GM18858 (cell line): ENCODE data around the gene TRPM3.

Experiments
- ATAC-seq: cut with Tn5 transposase; IDR thresholded peaks from one replicate; pipeline ENCODE4 v1.9.1; 2021; ENCODE audit not compliant: unreplicated experiment

TRPM3 gene

GRCh38 chr9:70830618-70831017 is 290.8 kb downstream of the TRPM3 start:
- ATAC-seq, result no peak

DNA sequence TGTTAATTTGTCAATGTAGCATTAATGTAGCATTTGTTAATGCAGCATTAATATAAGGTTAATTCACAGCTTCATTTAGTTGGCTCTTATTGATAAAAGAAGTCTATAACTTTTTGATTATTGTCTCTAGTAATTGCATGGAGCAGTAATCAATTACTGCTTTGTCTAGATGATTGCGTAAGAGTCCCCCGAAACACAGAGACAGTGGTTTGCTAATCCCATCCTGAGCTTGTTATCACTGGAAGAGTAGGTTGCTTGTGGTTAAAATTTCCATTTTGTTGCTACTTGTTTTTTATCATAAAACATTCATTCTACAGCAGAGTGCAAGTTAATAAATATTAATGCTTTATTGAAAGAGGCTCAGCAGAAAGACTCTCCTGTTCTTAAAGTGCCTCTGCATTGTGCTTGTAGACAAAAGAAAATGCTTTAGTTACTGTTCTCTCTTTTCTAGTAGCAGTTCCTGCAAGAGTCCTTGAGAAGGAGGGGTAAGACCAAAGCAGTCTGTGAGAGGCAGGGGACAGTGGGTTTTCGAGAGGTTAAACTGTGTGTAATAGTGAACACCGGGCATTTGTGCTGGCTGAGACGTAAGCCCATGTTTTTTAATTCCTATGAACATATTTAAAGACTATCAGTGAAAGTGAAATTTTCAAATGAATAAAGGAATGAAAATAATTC is 291.7 kb downstream of the TRPM3 start:
- no peak for ATAC-seq

- no peak for ATAC-seq
These were observed 294.9 kb downstream of the TRPM3 start for GRCh38 chr9:70826562-70826961.

DNA sequence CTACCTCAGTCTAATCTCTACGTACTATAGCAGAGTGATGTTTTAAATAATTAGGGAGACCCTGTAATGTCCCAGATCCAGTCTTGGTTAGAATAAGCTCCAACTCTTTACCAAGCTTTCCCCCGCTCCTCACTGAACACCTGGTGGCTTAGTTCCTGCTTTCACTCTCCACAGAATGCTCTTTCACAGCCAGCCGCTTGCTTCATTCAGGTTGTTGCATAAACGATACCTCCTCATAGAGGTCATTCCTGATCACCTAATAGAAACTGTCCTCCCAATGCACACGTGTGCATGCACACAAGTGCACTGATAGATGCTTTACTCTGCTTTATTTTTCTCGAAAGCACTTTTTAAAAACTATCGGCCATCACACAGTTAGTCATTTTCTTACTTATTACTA is 298.1 kb downstream of the TRPM3 start:
- no peak for ATAC-seq

DNA sequence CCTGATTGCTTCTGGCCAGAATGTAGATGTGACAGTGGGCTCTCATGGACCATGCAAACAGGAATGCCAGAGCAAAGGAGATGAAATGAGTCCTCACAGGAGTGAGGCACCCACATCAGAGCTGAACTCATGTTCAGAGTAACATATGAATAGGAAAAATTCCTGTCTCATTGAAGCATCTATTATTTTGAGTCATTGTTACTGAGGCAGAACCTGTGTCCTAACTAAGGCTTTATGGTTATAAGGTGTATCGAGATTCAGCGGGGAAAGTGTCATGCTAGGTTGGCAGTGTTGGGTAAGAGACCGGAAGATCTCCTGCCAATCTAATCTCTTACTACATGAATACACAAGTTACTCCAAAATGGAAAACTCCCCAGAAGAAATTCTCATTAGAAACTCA is 304.1 kb downstream of the TRPM3 start:
- ATAC-seq, result no peak

GRCh38 chr9:70816891-70817290 is 304.5 kb downstream of the TRPM3 start:
- ATAC-seq, result no peak

- ATAC-seq, result no peak
These were observed 305.1 kb downstream of the TRPM3 start for GRCh38 chr9:70816316-70816715.

DNA sequence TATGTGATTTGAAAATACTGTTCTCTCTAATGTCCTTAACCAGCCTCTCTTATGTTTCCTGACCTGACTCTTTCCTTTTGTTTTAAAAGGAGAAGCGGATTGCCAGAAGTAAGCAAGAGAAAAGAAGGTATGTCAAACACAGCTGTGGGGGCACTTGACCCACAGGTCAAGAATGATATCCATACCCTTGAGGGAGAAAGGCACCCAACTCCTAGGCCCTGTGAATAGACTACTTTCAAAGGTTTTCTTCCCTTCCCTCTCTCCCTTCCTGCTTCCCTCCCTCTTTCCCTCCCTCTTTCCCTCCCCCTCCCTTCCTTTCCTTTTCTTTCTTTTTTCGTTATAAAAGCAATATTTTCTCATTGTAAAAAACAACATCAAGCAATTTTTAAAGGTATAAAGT is 306.8 kb downstream of the TRPM3 start:
- ATAC-seq, result no peak

- ATAC-seq, result no peak
These were observed 308.3 kb downstream of the TRPM3 start for GRCh38 chr9:70813141-70813540.

DNA sequence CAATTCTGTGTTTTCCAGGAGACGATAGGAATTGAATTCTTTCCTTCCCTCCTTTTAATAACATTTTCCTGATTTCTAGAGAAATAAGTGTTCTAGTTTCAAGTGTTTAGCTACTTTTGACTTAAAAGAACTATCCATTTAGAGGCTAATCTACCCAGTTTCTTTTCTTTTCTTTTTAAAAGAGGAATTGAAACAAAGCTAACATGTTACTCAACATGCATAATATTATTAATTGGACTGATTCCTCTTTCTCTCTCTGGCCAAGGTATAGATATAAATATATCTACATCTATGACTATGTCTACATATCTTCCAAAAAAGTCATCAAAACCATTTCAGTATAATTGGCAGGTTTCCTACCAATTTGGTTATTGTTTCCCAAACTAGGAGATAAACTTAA is 309.8 kb downstream of the TRPM3 start:
- peak; percentile 66 for ATAC-seq

DNA sequence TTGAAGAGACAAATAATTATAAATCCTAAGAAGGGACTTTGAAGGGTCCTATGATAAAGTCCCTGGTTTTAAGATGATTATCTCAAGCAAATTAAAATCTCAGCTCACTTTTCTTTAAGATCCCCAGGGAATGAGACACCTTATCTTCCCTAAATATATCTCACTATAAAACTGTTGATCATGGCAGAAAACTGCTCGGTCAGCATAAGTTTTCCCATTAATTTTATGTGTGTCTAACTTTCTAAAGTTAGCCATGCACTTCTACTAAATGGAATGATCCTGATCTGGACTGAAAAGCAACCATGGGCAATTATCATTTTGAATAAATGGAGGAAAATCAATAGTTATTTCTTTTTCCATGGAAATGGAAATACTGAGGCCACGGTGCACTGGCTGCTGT is 314.5 kb downstream of the TRPM3 start:
- no peak for ATAC-seq

GRCh38 chr9:70805949-70806348 is 315.5 kb downstream of the TRPM3 start:
- no peak for ATAC-seq

GRCh38 chr9:70802758-70803436 is 318.5 kb downstream of the TRPM3 start:
- no peak for ATAC-seq

DNA sequence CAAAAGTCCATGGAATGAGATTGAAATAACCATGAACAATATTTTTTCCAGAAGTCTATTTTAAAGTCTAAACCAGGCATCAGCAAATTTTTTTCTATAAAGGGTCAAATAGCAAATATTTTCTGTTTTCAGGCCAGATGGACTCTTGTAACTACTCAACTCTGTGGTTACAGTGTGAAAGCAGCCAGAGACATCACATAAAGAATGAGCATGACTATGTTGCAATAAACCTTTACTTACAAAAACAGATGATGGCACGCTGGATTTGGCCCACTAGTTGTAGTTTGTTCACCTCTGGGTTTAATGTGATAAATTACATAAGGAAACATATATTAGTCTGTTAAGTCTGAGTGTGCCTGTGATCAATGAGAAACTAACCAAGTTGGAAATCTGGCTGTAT is 319.2 kb downstream of the TRPM3 start:
- ATAC-seq, result no peak

- ATAC-seq, result no peak
These were observed 320.1 kb downstream of the TRPM3 start for GRCh38 chr9:70801181-70801829.

- ATAC-seq, result no peak
These were observed 323.4 kb downstream of the TRPM3 start for GRCh38 chr9:70798018-70798417.

GRCh38 chr9:70795841-70796240 is 325.6 kb downstream of the TRPM3 start:
- ATAC-seq, result no peak

- ATAC-seq, result no peak
These were observed 328.6 kb downstream of the TRPM3 start for GRCh38 chr9:70792796-70793195.

GRCh38 chr9:70791936-70792335 is 329.5 kb downstream of the TRPM3 start:
- ATAC-seq, result no peak

DNA sequence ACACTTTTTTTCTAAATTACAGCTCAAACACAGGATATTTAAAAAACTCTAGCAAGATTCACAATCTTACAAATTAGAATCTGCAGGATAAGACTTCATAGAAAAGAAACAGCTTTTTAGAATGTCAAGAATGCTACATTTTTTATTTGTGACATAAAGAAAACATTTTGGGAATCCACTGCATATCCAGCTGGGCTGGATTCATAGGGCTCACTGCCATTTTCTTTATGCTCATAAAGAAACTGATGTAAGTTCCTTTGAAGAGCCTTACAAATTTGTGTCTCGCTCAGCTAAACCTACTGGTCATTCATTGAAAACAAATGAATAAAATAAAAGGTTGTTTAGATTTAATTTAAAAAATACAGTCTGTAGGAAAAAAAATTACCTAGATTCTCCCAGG is 332.3 kb downstream of the TRPM3 start:
- ATAC-seq, result no peak

DNA sequence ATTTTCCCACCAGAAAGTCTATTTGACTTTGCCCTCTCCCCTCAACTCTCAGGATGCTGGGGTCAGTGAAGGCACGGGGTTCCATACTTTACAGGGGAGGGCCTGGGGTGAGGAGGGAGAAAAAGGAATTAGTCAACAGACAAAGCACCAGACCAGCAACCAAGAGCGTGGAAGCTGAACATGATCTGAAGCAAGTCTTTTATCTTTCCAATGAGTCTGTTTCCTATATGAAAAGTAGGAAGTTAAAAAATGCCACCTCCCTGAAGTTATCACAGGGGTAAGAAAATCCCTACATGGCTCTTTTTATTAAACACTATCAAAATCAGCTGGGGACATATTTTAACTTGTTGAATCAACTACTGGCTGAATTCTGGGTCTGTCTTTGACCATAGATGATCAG is 337.0 kb downstream of the TRPM3 start:
- no peak for ATAC-seq

DNA sequence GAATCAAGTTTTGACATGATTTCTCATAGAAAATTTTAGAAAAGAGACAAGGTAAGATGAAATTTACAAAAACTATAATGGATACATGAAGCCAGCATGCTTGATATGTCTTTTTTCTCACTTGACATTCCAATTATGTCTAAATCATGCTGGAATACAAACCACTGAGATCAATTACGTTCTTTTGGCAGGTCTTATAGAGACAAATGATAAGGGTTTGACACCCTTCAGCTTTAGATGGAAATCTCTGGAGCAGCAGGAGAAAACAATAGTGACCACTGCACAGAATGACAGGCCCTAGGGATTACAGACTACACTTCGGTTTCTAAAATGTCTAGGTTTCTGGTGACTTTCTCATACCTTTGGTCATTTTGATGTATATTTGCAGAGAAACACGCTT is 342.9 kb downstream of the TRPM3 start:
- ATAC-seq, result no peak
